SIG-M5 (cell line): ENCODE results near the gene CAMKK1.
"Not testable (repeated sequence)": the region's sequence is repeated elsewhere in the genome, so short reads cannot be mapped to it uniquely, and the experiment has no call there.

Experiments used
- DNase-seq: peaks from one replicate; lab custom pipeline; 2025; lab: John Stamatoyannopoulos, UW

CAMKK1 gene

DNA sequence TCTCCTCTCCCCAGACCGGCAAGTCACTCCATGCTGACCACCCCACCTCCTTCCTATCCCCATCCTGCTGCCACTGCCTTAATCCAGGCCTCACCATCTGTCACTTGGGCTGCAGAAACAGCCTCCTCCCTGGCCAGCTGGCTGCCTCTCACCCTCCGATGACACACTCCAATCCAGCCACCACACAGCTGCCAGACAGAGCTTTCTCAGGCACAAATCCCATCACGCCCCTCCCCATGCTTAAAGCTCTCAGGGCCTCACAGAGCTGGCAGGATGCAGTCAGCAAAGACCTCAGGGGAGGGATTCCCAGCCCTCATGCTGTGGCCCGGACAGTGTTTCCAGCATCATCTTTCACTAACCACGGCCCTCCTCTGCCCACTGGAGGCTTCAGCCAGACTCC, 13.7 kb downstream of the CAMKK1 start:
- DNase-seq: no peak

DNA sequence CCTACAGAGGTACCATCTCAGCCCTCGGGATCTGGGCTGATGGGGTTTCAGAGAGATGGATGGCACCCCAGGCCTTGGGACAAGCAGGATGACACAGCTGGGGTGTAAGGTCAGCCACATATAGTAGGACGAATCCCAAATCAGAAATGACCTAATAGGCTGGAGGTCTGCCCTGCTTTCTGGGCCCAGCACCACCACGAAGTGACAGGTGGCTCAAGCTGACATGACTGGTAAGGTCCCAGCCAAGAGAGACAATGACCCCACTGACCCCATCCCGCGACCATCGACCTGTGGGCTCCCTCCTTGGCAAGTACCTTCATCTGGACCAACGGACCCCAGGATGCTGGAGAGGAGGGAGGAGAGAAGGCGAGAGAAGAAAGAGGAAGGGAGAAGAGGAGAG, 15.6 kb downstream of the CAMKK1 start:
- no peak for DNase-seq

DNA sequence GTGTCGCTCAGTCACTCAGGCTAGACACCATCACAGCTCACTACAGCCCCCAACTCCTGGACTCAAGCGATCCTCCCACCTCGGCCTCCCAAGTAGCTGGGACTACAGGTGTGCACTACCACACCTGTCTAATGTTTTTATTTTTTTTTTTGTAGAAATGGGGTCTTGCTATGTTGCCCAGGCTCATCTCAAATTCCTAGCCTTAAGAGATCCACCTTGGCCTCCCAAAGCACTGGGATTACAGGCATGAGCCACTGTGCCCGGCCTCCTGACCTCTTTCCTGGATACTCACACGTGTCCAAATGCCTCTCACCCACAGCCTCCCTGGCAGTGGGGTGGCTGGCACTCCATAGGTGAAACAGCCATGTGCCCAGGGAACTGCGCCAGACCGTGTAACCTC, 17.5 kb downstream of the CAMKK1 start:
- DNase-seq: no peak

DNA sequence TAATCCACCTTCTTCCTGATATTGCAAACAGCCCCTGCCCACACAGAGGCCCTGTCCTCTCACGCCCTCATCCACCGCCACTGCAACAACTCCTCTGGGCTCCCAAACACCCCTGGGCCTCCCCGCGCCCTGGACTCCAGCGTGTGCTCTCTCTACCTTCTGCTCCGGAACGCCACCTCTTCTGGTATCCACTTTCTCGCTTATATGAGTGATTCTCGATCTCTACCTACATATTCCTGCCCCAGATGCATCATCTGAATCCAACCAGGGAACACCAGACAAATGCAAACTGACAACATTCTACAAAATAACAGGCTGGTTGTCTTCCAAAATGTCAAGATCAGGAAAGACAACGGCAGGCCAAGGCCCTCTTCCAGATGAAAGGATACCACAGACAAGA, 19.0 kb downstream of the CAMKK1 start:
- no peak for DNase-seq

DNA sequence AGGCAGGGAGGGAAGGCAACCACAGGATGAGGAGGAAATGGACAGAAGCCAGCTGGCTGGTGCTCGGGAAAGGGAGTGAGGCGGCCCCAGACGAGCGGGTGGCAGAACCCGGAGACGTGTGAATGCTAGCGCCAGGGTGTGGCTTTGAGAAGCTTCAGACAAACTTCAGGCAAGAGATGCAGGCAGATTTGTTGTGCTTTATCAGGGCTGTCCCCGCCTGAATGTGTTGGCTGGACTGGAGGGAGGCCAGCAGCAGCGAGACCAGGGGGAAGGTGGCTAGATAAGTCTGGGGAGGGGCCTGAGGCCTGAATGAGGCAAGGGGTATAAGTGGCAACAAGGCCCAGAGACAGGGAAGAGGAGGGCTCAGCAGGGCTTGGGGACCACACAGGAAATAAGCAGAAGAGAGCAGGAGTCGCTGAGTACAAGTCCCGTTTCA, 22.0 kb downstream of the CAMKK1 start:
- DNase-seq: no peak

DNA sequence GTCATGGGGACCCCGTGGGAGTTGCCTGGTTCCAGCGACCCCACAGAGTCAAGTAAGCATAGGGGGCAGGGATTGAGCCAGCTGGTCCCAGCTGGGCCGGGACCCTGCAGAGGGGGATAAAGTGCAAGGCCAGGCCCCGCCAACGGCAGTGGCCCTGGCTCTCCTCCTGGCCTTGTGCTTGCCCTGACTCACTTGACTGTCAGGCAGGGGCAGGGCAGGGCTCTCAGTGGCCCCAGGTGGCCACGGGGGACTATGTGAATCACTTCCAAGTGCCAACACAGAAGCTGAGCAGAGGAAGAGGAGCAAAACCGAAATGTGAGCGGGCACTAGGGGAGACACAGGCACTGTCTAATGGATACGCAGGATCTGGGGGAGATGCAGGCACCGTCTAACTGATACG, 25.2 kb downstream of the CAMKK1 start:
- no peak for DNase-seq

DNA sequence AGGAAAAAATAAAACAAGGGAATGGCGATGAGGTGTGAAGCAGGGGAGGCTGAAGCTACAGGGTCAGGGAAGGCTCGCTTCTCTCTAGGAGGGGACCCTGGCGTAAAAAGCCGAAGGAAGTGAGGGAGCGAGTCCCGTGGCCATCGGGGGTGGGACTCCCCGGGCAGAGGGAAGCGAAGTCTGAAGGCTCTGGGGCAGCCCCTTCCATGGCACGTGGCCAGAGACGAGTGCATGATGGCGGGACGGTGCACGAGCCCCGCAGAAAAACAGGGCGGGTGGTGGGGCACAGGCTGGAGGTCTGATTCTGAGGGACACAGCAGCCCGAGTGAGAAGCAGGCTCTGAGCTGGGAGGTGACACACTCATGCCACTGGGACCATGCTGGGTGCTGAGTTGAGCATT, 25.7 kb downstream of the CAMKK1 start:
- DNase-seq: no peak

DNA sequence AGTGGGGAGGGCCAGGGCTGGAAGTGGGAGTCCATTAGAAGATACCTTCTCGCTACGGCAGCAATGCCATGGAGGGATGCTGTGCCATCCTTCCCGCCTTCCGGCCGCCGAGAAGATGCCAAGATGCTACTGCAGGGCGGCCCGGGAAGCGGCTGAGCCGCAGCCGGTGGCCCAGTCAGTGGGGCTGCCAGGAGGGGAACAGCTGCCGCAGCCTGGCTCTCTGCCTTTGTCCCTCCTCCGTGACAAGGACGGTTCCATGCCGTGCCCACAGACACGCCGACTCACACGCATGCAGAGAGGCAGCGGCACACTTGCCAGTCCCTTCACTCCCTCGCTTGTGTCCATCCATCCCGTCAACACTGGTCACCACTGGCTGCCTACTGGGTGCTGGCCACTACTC, 26.6 kb downstream of the CAMKK1 start:
- no peak for DNase-seq

DNA sequence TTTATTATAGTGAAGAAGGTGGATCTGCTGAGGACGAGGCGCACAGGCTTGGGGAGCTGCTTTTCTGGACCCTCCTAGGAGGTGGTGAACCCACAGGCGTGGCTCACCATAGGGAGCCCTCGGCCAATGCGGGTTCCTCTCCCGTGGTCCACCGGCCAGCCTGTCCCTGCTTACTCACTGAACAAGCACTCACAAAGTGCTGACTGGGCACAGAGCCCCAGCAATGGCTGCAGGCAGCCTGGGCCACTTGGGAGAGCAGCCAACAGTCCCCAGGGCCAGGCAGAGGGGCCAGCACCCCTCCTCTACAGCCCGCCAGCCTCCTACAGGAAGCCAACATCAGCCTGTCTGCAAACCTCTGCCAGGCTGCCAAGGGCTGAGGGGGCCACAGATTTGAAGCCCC, 27.7 kb downstream of the CAMKK1 start:
- DNase-seq: no peak

DNA sequence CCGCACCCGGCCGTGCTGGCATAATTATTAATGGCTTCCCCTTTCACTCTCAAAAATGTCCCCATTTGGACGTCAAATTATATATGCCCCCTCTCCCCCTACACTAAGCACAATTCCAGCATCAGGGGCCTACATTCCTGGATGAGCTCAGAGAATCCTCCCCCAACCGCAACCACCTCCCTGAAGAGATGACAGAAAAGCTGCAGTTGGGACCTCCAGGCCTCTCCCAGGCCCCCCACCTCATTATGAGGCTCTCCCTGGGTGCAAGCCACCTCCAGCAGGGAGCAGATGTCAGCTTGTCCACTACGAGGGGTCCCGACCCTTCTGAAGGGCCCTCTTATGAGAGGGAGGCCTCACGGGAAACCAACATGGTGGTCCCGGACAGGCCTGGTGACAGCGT, 28.3 kb downstream of the CAMKK1 start:
- DNase-seq: no peak

DNA sequence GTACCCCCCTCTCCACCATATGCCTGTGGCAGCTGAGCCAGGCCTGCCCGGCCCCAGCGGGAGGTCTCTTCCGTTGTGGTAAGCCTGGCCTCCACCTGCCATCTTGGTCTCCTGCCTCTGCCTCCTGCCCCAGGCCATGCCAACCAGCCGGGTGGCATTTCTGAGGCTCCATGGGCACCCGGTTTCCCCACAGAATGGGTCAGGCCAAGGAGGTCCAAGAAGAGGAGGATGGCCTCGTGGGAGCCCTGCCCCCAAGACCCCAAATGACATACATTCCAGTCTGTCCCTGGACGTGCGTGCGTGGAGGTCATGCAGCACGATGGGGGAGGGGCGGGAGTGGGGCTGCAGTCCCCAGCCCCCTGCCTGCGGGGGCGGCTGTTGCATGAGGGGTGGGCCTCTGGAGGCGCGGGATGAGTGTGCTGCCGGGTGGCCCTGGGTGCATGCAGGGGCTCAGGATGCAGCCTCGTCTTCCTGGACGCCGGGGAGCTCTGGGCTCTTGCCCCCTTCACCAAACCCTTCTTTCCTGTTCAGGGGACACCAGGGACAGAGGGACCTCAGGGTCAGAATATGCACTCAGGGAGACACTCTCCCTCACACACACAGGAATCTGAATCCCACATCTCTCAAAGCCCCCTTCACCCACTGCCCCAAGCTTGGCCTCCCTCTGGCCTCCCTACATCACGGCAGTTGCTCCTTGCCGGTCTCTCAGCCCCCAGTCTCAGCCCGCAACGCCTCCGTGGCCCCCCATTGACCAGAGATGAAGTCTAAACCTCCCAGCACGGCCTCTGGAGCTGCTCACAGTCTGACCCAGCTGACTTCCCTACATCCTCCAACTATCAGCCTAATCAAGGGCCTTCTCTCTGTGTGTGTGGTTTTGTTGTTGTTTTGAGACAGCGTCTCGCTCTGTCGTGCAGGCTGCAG, 30.8 kb downstream of the CAMKK1 start:
- no peak for DNase-seq

DNA sequence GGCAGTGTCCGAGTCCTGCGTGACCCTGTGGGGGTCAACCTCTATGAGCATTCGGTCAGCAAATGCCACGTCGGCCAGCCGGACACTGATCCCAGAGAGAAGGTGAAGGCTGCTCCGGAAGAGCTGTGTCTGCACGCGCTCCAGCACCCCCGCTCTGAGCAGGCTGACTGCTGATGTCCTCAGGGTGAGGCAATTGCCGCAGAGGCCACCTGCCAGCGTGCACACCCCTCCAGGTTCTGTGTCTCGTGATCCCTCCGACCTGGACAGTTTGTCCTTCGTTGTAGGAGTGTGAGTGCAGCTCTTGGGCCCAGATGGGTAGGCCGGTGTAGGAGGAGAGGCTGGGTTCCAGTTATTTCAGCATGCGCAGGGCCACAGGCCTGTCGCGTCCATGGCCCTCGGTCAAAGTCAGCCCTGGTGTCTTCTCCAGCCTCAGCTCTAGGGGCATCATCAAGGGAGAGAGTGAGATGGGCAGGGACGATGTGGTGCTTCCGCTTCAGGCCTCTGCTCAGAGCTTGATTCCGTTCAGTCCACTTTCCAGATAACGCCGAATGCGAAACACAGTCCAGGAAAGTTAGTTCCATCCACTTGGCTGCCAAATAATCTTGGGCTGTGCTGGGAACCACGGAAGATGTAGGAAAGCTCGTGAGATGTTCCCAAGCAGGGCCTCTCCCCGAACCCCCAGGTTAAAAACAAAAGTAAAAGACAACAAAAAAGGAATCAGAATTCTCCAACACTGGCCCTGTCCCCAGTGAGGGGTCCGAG, 31.7 kb downstream of the CAMKK1 start:
- no peak for DNase-seq

DNA sequence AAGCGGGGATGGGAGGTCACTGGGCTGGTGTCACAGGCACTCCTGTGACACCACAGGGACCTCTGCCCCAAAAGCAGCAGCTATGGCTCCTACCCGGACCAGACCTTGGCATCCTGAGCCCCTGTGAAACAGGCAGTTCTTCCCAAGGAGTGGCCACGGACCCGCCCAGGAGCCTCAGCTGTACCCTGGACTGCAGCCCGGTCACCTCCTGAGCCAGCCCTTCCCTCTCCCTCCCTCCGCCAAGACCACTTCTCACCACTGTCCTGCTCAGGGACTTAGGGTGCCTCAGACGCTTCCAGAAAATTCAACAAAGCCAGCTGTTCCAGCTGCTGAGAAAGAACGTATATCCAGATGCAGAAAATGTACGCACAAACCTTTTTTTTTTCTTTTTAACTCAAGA, 32.9 kb downstream of the CAMKK1 start:
- no peak for DNase-seq

DNA sequence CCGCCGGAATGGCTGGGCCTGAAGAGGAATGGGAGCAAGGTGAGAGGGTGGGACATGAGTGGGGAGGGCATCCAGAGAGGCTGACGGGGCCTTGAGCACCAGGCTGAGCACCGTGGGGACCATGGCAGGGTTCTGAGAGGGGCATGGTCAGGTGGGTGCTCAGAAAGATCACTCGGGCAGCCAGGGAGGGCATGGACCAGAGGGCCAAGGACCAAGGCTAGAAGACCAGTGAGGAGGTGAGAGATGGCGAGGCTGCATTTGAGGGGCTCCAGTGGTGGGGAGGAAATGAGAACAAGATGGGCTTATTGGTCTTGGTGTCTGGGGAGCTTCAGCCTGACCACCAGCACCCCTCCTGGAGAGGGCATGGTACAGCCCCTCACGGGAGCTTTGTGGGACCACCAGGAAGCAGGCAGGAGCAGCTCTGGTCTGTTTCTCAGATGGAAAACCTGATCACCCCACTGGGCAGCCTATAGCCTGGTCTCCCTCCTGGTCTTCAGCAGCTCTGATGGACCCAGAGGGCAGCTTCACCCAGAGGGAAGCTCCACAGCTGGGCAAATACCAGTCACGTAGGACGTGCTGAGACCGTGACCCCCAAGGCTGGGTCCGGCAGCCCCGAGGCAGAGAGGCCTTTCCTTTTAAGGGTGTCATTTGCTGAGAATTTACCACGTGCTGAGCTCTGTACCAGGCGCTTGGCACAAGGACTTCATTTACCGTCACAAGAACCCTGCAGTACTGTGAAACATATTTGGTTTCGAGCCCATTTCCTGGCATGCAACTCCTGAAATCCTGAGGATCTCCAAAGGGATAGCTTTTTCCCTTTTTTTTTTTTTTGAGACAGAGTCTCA, 35.4 kb downstream of the CAMKK1 start:
- DNase-seq: no peak

DNA sequence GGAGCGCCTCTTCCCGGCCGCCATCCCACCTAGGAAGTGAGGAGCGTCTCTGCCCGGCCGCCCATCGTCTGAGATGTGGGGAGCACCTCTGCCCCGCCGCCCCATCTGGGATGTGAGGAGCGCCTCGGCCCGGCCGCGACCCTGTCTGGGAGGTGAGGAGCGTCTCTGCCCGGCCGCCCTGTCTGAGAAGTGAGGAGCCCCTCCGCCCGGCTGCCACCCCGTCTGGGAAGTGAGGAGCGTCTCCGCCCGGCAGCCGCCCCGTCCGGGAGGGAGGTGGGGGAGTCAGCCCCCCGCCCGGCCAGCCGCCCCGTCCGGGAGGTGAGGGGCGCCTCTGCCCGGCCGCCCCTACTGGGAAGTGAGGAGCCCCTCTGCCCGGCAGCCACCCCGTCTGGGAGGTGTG, 38.6 kb downstream of the CAMKK1 start:
- DNase-seq: not testable (repeated sequence)

DNA sequence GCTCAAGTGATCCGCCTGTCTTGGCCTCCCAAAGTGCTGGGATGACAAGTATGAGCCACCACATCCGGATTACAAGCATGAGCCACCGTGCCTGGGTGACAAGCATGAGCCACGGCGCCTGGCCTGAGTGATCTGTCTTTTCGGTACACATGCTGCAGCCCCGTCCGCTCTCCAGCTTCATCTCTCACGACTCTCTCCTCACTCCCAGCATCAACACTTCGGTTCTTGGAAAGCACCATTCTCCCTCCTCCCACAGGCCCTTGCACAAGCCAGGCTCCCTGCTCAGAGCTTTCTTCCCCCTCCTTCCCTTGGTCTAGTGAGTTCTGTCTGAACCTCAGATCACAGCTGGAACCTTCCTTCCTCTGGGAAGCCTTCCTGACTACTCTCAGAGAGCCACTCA, 40.3 kb downstream of the CAMKK1 start:
- no peak for DNase-seq

DNA sequence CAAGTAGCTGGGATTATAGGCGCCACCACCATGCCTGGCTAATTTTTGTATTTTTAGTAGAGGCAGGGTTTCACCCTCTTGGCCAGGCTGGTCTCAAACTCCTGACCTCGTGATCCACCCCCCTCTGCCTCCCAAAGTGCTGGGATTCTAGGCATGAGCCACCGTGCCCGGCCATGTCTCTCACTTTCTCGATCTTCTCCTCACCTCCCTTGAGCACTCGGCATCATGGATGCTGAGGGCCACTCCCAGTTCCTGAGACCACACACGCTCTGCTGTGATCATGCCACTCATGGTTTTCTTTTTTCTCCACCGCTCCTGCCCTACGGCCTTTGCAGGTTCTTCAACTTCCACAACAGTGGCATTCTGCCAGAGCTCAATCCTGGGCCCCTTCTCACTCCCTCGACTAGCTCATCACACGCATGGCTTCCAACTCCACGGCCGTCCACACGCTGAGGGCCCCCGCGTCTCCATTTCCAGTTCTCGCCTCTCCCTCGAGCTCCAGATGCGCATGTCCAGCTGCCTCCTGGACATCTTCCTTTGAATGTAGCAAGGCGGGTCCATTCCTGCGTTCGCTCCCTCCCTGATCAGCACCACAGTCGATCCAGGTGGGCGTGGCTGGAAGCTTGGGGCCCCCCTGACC, 41.3 kb downstream of the CAMKK1 start:
- no peak for DNase-seq

DNA sequence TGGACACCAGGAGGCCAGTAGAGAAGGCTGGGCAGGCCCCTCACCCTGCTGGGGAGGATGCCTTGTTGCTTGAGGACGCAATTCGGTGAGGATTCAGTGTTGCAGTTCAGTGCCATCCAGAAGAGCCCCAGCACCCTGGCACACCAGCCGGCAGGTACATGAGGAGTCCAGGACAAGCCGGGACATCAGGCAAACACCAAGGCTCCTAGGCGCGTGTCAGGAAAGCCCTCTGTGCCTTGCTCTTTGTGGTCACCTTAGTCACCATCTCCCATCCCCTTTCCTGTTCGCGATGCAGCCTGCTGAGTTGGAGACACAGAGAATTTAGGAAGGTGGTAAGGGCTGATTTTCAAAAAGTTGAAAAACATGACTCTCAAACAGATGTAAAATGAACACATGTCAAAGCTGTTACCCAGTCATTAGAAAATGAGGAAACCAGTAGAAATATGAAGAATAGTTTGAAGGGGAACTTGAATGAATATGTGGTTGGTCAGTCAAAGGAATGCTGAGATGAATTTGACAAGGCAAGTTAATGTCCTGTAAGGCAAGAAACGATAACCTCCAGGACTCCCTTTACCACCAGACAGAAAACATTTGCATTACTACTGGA, 44.5 kb downstream of the CAMKK1 start:
- DNase-seq: no peak

DNA sequence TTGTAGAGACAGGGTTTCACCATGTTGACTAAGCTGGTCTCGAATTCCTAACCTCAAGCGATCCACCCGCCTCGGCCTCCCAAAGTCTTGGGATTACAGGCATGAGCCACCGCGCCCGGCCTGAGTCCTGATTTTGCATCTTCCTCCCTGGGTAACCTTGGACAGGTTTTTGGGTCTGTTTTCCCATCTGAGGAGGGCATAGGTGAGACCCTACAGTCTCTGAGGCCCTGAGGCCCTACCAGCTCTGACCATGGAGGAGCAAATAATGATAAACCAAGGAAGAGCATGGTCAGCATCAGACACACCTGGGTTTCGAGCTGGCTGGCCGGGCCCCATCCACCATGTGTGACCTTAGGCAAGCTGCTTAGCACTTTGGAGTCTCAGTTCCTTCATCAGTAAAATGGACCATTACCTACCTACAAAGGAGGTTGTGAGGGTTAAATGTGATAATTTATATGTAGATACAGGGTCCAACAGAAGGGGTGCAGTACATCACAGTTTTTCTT, 45.6 kb downstream of the CAMKK1 start:
- DNase-seq: no peak

DNA sequence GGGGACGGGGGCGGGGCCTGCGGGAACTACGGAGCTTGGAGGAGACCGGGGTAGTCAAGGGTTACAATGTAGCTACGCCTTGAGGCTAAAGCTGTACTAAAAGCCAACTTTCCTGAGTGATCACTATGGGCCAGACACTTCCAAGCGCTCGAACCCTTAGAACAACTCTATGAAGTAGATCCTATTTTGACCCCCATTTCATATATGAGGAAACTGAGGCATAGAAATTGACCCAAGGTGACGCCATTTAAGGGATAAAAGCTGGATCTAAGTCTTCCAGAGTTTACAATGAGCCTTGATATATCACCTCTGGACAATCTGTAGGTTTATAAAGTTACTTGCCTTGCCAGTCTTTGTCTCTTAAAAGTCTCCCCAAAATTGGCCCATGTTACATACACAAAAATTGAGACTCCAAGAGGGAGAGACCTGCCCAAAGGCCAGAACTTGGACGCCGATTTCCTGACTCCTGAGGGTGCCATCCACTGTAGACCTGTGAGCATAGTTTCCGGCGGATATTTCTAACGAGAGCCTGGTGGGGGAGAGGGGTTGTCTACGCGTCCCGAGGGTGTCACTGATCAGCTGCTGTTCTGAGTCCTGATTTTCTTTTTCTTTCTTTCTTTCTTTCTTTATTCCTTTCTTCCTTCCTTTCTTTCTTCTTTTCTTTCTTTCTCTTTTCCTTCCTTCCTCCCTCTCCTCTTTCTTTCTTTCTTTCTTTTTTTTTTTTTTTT, 46.3 kb downstream of the CAMKK1 start:
- no peak for DNase-seq
